ENCODE measurements around the gene ACTRT3. TPM values are rescaled to one million over a fixed set of nuclear protein-coding genes. Genes with fewer than 3 reads are reported as not detected.
"Not testable (repeated sequence)": the region's sequence is repeated elsewhere in the genome, so short reads cannot be mapped to it uniquely, and the experiment has no call there.

The ACTRT3 gene
- polyA plus RNA-seq, 2 of the 4 experiments (the other 2 are of a cell fraction), result 1.8 to 3.3 TPM

GRCh38 chr3:169739067-169739466 is 30.3 kb downstream of the ACTRT3 start (continued):
- TF ChIP-seq ELK1 (IDR thresholded peaks at IDR 0.05; ENCODE audit: low read depth, low read length) (no peak), CTCF (IDR thresholded peaks at IDR 0.05) (no peak), POLR2A (IDR thresholded peaks at IDR 0.05; ENCODE audit: low read length) (no peak), RAD21 (conservative IDR thresholded peaks at IDR 0.05 in 1 of 2, IDR thresholded peaks at IDR 0.05 in 1 of 2) (no peak), NPAS2 (CRISPR knock-in tag; IDR thresholded peaks at IDR 0.05; ENCODE audit: borderline replicate concordance) (no peak), HOXA7 (CRISPR knock-in tag; IDR thresholded peaks at IDR 0.05) (no peak), TP53 (CRISPR knock-in tag; IDR thresholded peaks at IDR 0.05) (no peak)

- DNase-seq (ENCODE audit: low read depth in 1 of 2, low spot score in 1 of 2); H3K4me1 ChIP-seq; H3K4me3 ChIP-seq; POLR2A ChIA-PET; H3K4me2 ChIP-seq; H3K27ac ChIP-seq; ATAC-seq; FAIRE-seq; H3K9me3 ChIP-seq: not testable (repeated sequence)
- CTCF ChIA-PET, result interaction anchor here (0.6 to 3.1 kb wide), 2 partner anchors 11 to 14 kb away, joined by 3 to 13 read pairs; no protein-coding TSS in a partner anchor
These were observed 37.5 kb downstream of the ACTRT3 start for GRCh38 chr3:169731857-169732256.

- no peaks in the 10 kb centered on the region for H3K4me1 ChIP-seq
- no peak overlapping the region for H3K4me3 ChIP-seq
- ChIA-PET CTCF (no interaction called here), POLR2A (no interaction called here)
- DNase-seq (ENCODE audit: low read depth in 1 of 2, low spot score in 1 of 2) (no peak), ATAC-seq (no peak), FAIRE-seq (no peak)
- H3K27ac ChIP-seq, result no peak overlapping the region
- TF ChIP-seq PBX3 (IDR thresholded peaks at IDR 0.05) (no peak), ZSCAN20 (CRISPR knock-in tag; IDR thresholded peaks at IDR 0.05) (no peak), HOXB5 (CRISPR knock-in tag; IDR thresholded peaks at IDR 0.05) (no peak), HDAC2 (IDR thresholded peaks at IDR 0.05) (no peak), SMC3 (IDR thresholded peaks at IDR 0.05) (no peak), CEBPB (IDR thresholded peaks at IDR 0.05) (no peak), NPAS2 (CRISPR knock-in tag; IDR thresholded peaks at IDR 0.05; ENCODE audit: borderline replicate concordance) (no peak), TFCP2L1 (CRISPR knock-in tag; IDR thresholded peaks at IDR 0.05) (no peak), RAD21 (conservative IDR thresholded peaks at IDR 0.05 in 1 of 2, IDR thresholded peaks at IDR 0.05 in 1 of 2) (no peak), HEYL (CRISPR knock-in tag; IDR thresholded peaks at IDR 0.05) (no peak), CBX2 (IDR thresholded peaks at IDR 0.05; ENCODE audit: borderline replicate concordance, low read depth) (no peak), FOSB (CRISPR knock-in tag; IDR thresholded peaks at IDR 0.05) (no peak), JUN (IDR thresholded peaks at IDR 0.05) (no peak), MAX (IDR thresholded peaks at IDR 0.05) (no peak)
- no peaks in the 10 kb centered on the region for H3K9me3 ChIP-seq
- H3K4me2 ChIP-seq, result no peak overlapping the region
These were observed 46.6 kb downstream of the ACTRT3 start for GRCh38 chr3:169722724-169723123.

GRCh38 chr3:169718415-169718814 is 50.9 kb downstream of the ACTRT3 start:
- H3K9me3 ChIP-seq; H3K4me3 ChIP-seq; FAIRE-seq; CTCF ChIA-PET; DNase-seq (ENCODE audit: low read depth in 1 of 2, low spot score in 1 of 2); H3K27ac ChIP-seq; H3K4me2 ChIP-seq; ATAC-seq; H3K4me1 ChIP-seq; POLR2A ChIA-PET: not testable (repeated sequence)
- WGBS (ENCODE audit: missing lambda C conversion rate), result 15% methylated on average over 3 of the region's 4 CpGs

Small RNA genes within 50 kb of the gene (small RNA-seq; reads per million reads assigned to genes)
- gene RNU6-637P, result 0 to 9.5 (median 3.1) reads per million in 6 experiments

Other genes starting within 250 kb of the ACTRT3 start
- 0.24 and 0.27 TPM in 2 replicates for gene MECOM, start 105.8 kb downstream of the ACTRT3 start, polyA plus RNA-seq (2011; rRNA removed)
- not detected in 3 replicates for gene MECOM, start 105.8 kb downstream of the ACTRT3 start, polyA plus RNA-seq (2017; fragmentation: RNase III; extraction: RNeasy Plus Mini Kit Qiagen cat#74134 plus additional on column Dnase treatment)
- 2.2 TPM in 1 of 2 replicates, not detected in the other for gene TERC, start 4.5 kb downstream of the ACTRT3 start, polyA plus RNA-seq (2011; rRNA removed)
- 0.25 TPM in 1 of 3 replicates, not detected in the others for gene TERC, start 4.5 kb downstream of the ACTRT3 start, polyA plus RNA-seq (2017; fragmentation: RNase III; extraction: RNeasy Plus Mini Kit Qiagen cat#74134 plus additional on column Dnase treatment)
- gene MYNN, start 3.8 kb upstream of the ACTRT3 start, polyA plus RNA-seq (2011; rRNA removed), result 29.6 and 31.6 TPM in 2 replicates
- gene MYNN, start 3.8 kb upstream of the ACTRT3 start, polyA plus RNA-seq (2017; fragmentation: RNase III; extraction: RNeasy Plus Mini Kit Qiagen cat#74134 plus additional on column Dnase treatment), result 12.0 to 12.8 TPM (median 12.2 TPM) in 3 replicates
- not detected in 2 replicates for gene LRRIQ4, start 43.3 kb upstream of the ACTRT3 start, polyA plus RNA-seq (2011; rRNA removed)
- gene LRRIQ4, start 43.3 kb upstream of the ACTRT3 start, polyA plus RNA-seq (2017; fragmentation: RNase III; extraction: RNeasy Plus Mini Kit Qiagen cat#74134 plus additional on column Dnase treatment), result not detected in 3 replicates
- gene LRRC34, start 43.3 kb upstream of the ACTRT3 start, polyA plus RNA-seq (2011; rRNA removed), result not detected in 2 replicates
- gene LRRC34, start 43.3 kb upstream of the ACTRT3 start, polyA plus RNA-seq (2017; fragmentation: RNase III; extraction: RNeasy Plus Mini Kit Qiagen cat#74134 plus additional on column Dnase treatment), result not detected in 3 replicates
- 0.27 and 0.37 TPM in 2 replicates for gene LRRC31, start 100.4 kb upstream of the ACTRT3 start, polyA plus RNA-seq (2011; rRNA removed)
- gene LRRC31, start 100.4 kb upstream of the ACTRT3 start, polyA plus RNA-seq (2017; fragmentation: RNase III; extraction: RNeasy Plus Mini Kit Qiagen cat#74134 plus additional on column Dnase treatment), result 0.04 TPM in 2 of 3 replicates, not detected in the other
- gene SAMD7, start 142.0 kb upstream of the ACTRT3 start, polyA plus RNA-seq (2011; rRNA removed), result not detected in 2 replicates
- gene SAMD7, start 142.0 kb upstream of the ACTRT3 start, polyA plus RNA-seq (2017; fragmentation: RNase III; extraction: RNeasy Plus Mini Kit Qiagen cat#74134 plus additional on column Dnase treatment), result not detected in 3 replicates
- 84.5 and 88.1 TPM in 2 replicates for gene SEC62, start 197.2 kb upstream of the ACTRT3 start, polyA plus RNA-seq (2011; rRNA removed)
- gene SEC62, start 197.2 kb upstream of the ACTRT3 start, polyA plus RNA-seq (2017; fragmentation: RNase III; extraction: RNeasy Plus Mini Kit Qiagen cat#74134 plus additional on column Dnase treatment), result 105 to 111 TPM (median 107 TPM) in 3 replicates

Data from A549 (cell line).